ENCODE measurements around the gene AHNAK2.

AHNAK2 gene

GRCh38 chr14:104980611-104981531 lies 2.7 kb upstream of the AHNAK2 start:
- DNase-seq (ENCODE audit: low read depth), result no peak
- TF ChIP-seq CTCF (conservative IDR thresholded peaks at IDR 0.05; ENCODE audit: low read depth, low read length), result no peak
- H3K4me3 ChIP-seq (ENCODE audit: low read depth, low read length), result no peak overlapping the region

- H3K4me3 ChIP-seq (ENCODE audit: low read depth, low read length), result no peak overlapping the region
- peak; percentile 42 for DNase-seq (ENCODE audit: low read depth)
These were observed 1.8 kb upstream of the AHNAK2 start for GRCh38 chr14:104979758-104980610.

DNA sequence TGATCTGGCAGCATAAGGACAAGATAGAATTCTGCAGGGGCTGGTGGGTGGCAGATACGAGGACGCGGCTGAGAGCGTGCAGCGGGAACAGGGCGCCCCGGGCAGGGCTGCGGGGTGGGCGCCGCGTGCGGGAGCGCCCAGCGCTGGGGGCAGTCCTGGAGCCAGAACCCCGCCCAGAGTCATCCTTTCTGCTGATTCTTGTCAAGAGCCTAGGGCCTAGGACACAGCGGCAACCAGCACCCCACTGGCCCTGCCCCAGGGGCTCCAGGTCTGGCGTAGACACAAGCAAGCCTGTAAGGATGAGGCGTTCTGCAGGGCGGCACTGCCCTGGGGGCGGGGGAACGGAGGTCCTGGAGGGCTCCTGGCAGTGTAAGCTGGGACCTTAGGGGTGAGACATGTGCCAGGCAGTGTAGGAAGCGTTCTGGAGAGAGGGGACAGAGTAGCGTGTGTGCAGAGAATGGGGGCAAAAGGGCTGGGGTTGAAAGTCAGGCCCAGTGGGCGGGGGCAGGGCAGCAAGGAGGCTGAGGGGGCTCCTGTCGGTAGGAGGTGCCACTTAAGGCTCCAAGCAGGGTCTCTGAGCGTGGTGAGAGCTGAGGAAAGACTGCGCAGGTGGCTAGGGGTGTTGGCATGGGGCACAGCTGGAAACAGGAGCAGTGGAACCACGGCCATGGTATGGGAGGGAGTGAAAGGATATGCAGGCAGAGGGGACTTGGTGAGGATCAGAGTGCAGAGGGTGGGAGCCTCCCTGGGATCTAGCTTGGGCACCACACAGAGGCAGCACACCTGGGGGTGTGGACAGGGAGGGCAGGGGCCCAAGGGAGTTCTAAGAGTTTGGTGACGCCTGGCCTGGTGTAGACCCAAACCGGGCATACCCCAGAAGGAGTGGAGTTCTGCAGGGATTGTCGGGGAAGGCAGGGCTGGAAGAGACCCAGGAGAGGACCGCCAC lies 845 bp upstream of the AHNAK2 start:
- peak overlapping the region; percentile 43 for H3K4me3 ChIP-seq (ENCODE audit: low read depth, low read length)
- DNase-seq (ENCODE audit: low read depth), result no peak
- no peak for TF ChIP-seq CTCF (conservative IDR thresholded peaks at IDR 0.05; ENCODE audit: low read depth, low read length)

More at GRCh38 chr14:104979758-104980610, 1.8 kb upstream of the AHNAK2 start:
- TF ChIP-seq CTCF (conservative IDR thresholded peaks at IDR 0.05; ENCODE audit: low read depth, low read length), result no peak

DNA sequence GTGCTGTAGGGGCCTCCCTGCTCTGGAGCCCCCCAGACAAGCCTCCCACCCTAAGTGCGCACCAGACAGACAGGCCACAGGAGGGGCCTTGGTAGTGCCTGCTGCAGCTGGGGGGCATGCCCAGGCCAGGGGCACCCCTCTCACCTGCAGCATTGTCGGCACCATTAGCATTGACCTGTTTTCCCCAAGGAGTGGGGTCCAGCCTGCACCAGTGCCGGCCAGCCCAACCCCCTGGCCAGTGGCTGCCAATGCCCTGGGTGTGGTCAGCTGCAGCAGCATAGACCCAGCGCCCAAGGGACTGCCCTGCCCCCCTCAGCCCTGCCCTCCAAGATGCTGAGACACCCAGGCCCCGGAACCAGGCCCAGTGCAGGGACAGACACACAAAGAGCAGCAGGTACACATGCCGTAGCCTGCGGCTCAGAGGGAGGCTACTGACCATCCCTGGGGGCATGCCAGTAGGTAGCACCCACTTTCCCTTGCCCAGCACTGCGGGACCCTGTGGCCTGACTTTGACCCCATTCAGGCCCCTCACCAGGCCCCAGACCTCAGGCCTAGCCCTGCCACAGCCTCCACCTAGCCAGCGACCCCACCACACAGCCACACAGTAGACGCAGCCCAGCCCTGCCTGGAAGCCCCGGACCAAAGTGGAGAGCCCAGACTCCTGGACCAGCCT lies 1.0 kb downstream of the AHNAK2 start:
- no peak for DNase-seq (ENCODE audit: low read depth)
- peak overlapping the region; percentile 48 for H3K4me3 ChIP-seq (ENCODE audit: low read depth, low read length)
- no peak for TF ChIP-seq CTCF (conservative IDR thresholded peaks at IDR 0.05; ENCODE audit: low read depth, low read length)

DNA sequence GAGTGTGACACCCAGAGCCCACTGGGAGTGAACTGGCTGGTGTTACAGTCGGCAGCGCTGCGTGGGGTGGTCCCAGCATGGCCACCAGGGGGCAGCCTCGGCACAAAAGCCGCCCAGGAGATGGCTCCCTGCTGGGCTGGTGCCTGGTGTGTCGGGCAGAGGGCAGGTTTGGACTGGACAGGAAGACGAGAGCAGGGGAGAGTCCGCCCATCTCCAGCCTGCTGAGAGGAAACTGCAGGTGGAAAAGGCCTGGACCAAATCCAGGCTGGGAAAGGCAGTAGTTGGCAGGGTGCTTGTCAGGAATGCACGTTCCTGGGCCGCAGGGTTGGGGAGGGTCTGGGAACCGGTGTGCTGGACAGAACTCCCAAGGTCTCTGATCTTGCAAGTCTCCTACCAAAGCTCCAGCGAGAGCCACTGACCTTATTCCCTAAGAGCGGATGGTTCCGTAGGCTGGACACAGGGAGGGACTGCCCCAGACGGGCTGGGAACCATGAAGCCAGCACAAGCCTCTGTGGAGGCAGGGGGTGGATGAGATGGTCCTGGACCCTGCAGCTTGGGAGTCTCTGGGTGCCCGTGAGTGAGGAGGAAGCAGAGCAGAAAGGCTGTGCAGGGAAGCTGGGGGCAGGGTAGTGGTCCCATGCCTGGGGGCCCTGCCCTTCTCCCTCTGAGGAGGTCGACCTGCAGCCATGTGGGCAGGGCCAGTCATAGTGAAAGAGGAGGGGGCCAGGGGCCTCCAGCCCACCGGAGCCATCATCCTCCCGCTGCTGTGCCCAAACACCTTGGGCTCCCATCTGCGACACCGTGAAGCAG lies 1.8 kb downstream of the AHNAK2 start:
- H3K4me3 ChIP-seq (ENCODE audit: low read depth, low read length), result no peak overlapping the region
- TF ChIP-seq CTCF (conservative IDR thresholded peaks at IDR 0.05; ENCODE audit: low read depth, low read length), result peak; percentile 90
- peak; percentile 82 for DNase-seq (ENCODE audit: low read depth)
